SU-DHL-6 (cell line): ENCODE measurements around the gene ZNF780B.

Experiments
- EZH2phosphoT487 ChIP-seq: fragments of 200-600 bp; sonication (generic), shearing (Covaris generic); conservative IDR thresholded peaks from 2 replicates; pipeline ENCODE4 v1.6.1; 2018; ENCODE audit warnings: mild to moderate bottlenecking, antibody characterized with exemption, low read length, moderate library complexity, mixed read lengths
- TF ChIP-seq, protein P1 (sequence below): fragments of 200-600 bp; sonication (generic); IDR thresholded peaks from one replicate; pipeline ENCODE4 v1.5.1; 2017; ENCODE audit warnings: antibody characterized with exemption, mild to moderate bottlenecking, low read length, moderate library complexity; ENCODE audit not compliant: insufficient read depth, poor library complexity, severe bottlenecking

- TF ChIP-seq, protein P1, sequence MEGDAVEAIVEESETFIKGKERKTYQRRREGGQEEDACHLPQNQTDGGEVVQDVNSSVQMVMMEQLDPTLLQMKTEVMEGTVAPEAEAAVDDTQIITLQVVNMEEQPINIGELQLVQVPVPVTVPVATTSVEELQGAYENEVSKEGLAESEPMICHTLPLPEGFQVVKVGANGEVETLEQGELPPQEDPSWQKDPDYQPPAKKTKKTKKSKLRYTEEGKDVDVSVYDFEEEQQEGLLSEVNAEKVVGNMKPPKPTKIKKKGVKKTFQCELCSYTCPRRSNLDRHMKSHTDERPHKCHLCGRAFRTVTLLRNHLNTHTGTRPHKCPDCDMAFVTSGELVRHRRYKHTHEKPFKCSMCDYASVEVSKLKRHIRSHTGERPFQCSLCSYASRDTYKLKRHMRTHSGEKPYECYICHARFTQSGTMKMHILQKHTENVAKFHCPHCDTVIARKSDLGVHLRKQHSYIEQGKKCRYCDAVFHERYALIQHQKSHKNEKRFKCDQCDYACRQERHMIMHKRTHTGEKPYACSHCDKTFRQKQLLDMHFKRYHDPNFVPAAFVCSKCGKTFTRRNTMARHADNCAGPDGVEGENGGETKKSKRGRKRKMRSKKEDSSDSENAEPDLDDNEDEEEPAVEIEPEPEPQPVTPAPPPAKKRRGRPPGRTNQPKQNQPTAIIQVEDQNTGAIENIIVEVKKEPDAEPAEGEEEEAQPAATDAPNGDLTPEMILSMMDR, result no peak
- no peak for TF ChIP-seq EZH2phosphoT487
Measured at GRCh38 chr19:40023969-40024368, 32.1 kb downstream of the ZNF780B start.
